Neutrophil (primary cell): ENCODE data around the gene C22orf15.

Source experiments
- H3K27ac ChIP-seq: fragments of 200-600 bp; sonication (generic); 2 replicates; pipeline ENCODE4 v1.5.1; 2016; ENCODE audit warnings: mild to moderate bottlenecking, moderate library complexity
- H3K27me3 ChIP-seq: fragments of 200-600 bp; sonication (generic); 2 replicates; pipeline ENCODE4 v1.6.0; 2016; ENCODE audit warnings: mild to moderate bottlenecking
- H3K36me3 ChIP-seq: fragments of 200-600 bp; sonication (generic); 2 replicates; pipeline ENCODE4 v1.5.1; 2017
- H3K4me1 ChIP-seq, 2 experiments: fragments of 200-600 bp in 1 of 2; sonication (generic) in 1 of 2; 1 replicate in 1 of 2; 2 replicates in 1 of 2; pipeline versions ENCODE4 v1.5.1 to v1.6.1; 2013 to 2016; ENCODE audit warnings: low read depth in 1 of 2, low read length in 1 of 2, mild to moderate bottlenecking in 1 of 2, moderate library complexity in 1 of 2; ENCODE audit not compliant: control insufficient read depth in 1 of 2, insufficient read depth in 1 of 2
- H3K4me3 ChIP-seq, 2 experiments: fragments of 200-600 bp in 1 of 2; sonication (generic) in 1 of 2; 1 replicate in 1 of 2; 2 replicates in 1 of 2; pipeline ENCODE4 v1.5.1; 2013 to 2016; ENCODE audit warnings: low read depth in 1 of 2, low read length in 1 of 2, mild to moderate bottlenecking in 1 of 2, moderate library complexity in 1 of 2
- H3K9me3 ChIP-seq: fragments of 200-600 bp; sonication (generic); 2 replicates; pipeline ENCODE4 v1.5.1; 2016
- TF ChIP-seq, protein P1 (sequence below): fragments of 200-600 bp; sonication (generic); IDR thresholded peaks from 2 replicates; pipeline ENCODE4 v1.5.1; 2016; ENCODE audit warnings: antibody characterized with exemption

Gene C22orf15

DNA sequence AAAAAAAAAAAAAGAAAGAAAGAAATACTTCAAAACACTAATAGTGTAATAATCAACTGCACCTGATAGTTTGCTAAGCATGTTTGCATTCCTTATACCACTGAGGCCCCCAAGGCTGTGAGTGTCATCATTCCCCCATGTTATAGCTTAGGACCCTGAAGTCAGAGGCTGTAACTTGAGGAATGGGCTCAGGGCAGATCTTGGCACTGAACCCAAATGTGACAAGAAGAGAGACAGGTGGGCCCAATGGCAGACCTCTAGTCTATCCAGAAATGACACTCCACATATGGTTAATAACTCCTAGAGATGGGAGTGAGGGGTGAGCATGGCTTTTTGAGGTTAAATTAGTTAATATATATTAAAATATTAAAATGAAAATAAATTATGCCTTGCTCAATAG is 25.1 kb upstream of the C22orf15 start:
- H3K27ac ChIP-seq: no peak overlapping the region
- no peaks in the 10 kb centered on the region for H3K27me3 ChIP-seq
- peaks cover 3% of the 10 kb centered on the region for H3K36me3 ChIP-seq
- no peaks in the 10 kb centered on the region for H3K4me1 ChIP-seq
- H3K9me3 ChIP-seq: no peaks in the 10 kb centered on the region
- TF ChIP-seq, protein P1, sequence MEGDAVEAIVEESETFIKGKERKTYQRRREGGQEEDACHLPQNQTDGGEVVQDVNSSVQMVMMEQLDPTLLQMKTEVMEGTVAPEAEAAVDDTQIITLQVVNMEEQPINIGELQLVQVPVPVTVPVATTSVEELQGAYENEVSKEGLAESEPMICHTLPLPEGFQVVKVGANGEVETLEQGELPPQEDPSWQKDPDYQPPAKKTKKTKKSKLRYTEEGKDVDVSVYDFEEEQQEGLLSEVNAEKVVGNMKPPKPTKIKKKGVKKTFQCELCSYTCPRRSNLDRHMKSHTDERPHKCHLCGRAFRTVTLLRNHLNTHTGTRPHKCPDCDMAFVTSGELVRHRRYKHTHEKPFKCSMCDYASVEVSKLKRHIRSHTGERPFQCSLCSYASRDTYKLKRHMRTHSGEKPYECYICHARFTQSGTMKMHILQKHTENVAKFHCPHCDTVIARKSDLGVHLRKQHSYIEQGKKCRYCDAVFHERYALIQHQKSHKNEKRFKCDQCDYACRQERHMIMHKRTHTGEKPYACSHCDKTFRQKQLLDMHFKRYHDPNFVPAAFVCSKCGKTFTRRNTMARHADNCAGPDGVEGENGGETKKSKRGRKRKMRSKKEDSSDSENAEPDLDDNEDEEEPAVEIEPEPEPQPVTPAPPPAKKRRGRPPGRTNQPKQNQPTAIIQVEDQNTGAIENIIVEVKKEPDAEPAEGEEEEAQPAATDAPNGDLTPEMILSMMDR: no peak
- H3K4me3 ChIP-seq: no peak overlapping the region

DNA sequence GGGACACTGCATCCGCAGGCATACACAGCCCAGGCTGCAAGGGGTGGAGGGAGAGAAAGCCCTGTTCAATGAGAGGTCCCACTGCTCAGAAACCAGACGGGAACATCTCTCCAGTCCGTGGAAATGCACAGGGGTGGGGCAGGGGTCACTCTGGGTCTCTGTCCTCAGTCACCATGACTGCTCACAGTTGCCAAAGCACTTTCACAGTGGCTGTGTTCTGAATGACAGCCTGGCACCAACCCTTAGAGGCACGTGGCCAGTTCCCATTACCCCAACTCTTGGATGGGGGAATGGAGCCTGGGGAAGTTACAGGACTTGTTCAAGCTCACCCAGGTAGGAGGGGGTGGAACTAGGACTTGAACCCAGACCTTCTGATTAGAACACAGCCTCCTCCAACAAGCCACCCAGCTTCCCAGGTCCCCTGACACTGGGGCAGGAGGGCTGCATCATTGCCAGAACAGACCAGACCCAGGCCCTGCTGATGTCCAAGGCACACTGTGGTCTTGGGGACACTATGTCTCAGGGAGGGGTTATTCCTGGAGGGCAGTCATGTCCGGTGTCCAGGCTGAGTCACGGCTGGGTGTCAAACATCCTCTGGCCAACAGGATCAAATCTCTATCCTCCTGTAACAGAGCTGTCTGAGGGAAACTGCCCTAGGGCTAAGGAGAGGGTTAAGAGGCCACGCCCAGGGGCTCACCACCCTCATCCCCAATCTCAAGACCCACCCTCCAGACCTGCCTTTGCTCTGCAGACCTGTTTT is 20.1 kb upstream of the C22orf15 start:
- Histone ChIP-seq H3K27me3 (no peaks in the 10 kb centered on the region), H3K4me3 (no peak overlapping the region), H3K36me3 (peaks cover 24% of the 10 kb centered on the region), H3K4me1 (no peaks in the 10 kb centered on the region), H3K9me3 (no peaks in the 10 kb centered on the region), H3K27ac (no peak overlapping the region)
- TF ChIP-seq, protein P1: no peak

DNA sequence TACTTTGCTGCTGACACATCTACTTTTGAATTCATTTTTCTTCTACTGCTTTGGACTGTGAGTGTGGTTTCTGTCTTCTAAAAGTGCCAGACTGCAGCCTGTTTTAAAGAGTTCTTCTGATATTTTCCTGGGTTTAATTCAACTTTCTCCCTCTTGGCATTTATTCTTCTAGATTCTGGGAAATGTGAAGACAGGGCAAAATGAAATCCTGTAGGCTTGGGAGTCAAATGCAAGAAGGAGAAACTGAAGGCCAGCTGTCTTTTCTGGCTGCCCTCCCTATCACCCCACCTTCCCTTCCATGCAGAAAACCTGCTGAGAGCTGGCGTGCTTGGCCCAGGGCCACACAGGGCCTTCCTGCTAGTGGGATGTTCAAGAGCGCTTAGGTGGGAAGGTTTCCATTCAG is 19.5 kb upstream of the C22orf15 start:
- H3K9me3 ChIP-seq: no peaks in the 10 kb centered on the region
- H3K4me1 ChIP-seq: no peaks in the 10 kb centered on the region
- no peak overlapping the region for H3K4me3 ChIP-seq
- TF ChIP-seq, protein P1: no peak
- no peak overlapping the region for H3K27ac ChIP-seq
- H3K36me3 ChIP-seq: peaks cover 24% of the 10 kb centered on the region
- no peaks in the 10 kb centered on the region for H3K27me3 ChIP-seq

DNA sequence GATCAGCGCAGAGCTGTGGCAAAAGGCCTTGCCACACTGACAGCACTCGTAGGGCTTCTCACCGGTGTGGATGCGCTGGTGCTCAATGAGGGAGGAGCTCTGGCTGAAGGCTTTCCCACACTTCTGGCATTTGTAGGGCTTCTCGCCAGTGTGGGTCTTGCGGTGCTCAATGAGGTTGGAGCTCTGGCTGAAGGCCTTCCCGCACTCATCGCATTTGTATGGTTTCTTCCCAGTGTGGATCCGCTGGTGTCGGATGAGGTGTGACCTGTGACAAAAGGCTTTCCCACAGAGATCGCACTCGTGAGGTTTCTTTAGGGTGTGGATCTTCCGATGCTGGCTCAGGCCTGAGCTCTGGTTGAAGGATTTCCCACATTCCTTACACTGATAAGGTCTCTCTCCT is 18.8 kb upstream of the C22orf15 start:
- H3K27me3 ChIP-seq: no peaks in the 10 kb centered on the region
- H3K27ac ChIP-seq: no peak overlapping the region
- H3K36me3 ChIP-seq: peaks cover 24% of the 10 kb centered on the region
- TF ChIP-seq, protein P1: no peak
- H3K9me3 ChIP-seq: no peaks in the 10 kb centered on the region
- no peak overlapping the region for H3K4me3 ChIP-seq
- H3K4me1 ChIP-seq: no peaks in the 10 kb centered on the region

DNA sequence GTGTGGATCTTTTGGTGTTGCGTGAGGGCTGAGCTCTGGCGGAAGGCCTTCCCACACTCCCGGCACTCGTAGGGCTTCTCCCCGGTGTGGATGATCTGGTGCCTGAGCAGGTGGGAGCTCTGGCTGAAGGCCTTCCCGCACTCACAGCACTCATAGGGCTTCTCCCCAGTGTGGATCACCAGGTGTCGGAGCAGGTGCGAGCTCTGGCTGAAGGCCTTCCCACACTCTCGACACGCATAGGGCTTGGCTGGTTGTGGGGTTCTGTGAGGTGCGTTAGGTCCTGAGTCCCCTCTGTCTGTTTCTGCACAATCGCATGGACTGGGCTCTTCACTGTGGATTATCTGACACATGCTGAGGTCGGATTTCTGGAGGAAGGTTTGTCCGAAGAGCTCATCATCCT is 18.3 kb upstream of the C22orf15 start:
- Histone ChIP-seq H3K4me3 (no peak overlapping the region), H3K36me3 (peaks cover 24% of the 10 kb centered on the region), H3K4me1 (no peaks in the 10 kb centered on the region), H3K27ac (no peak overlapping the region), H3K27me3 (no peaks in the 10 kb centered on the region), H3K9me3 (no peaks in the 10 kb centered on the region)
- TF ChIP-seq, protein P1: no peak
